Mammary microvascular endothelial cell (primary cell): ENCODE results near the gene OR52N5. TPM values are rescaled to one million over a fixed set of nuclear protein-coding genes. Genes with fewer than 3 reads are reported as not detected.

ENCODE experiments used
- total RNA-seq: library from RNA; depleted of rRNA; stranded (reverse); fragments of >200 nt; gene quantifications from 2 replicates; pipeline ENCODE4 v1.2.3, GENCODE V29; 2015

The OR52N5 gene
- not detected in 2 replicates for total RNA-seq

DNA sequence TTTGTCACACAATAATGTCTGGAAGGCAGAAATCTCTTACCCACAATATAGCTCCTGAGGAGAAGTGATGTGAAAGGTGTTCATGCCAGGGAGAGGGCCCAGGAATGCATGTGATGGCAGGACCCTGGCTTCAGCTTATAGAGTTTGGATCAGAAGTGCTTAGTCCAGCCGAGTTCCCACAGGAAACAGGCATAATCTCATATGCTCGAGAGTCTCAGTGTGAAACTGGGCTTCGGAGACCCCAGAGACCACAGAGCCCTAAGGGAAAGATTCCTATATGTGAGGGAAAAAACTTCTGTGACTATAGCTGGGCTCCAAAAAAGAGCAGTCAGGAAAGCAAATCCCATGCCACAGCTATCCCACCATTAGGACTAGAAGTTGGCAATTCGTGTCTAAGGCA lies at the start of gene OR52N5:
TSS of gene OR52N5 (minus strand) at position 101 of the 400 bp plus-strand sequence. CDS start 4,721 bp downstream, outside the sequence.

DNA sequence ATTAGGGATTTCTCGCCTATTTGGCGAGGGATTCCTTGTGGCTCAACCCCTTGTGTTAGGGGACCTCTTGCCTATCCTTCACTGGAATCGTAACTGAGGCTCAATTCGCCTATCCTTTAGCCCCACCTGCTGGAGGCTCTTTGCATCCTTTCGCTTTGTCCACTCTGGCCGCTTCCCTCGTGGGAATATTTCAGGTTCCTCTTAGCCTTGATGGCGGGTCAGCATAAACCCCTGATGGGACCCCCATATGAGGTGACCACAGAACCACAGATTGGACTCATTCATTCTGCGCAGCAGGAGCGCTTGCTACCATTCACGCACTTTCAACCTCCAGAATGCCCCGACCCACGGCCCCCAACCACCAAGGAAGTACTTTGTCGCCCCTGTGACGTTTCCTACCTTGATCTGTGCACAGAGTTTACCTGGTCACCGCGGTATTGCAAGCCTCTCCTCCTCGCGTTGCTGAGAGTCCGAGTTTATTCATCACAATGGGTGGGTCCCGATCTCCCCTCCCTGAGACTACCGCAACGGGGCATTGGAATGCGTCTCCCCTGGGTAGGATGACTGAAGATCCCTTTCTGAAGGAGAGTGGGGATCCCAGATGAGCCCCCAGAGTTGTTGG lies 25.5 kb upstream of the OR52N5 start, which contains the start of gene OR52N2:
TSS of gene OR52N2 (plus strand) at position 425 of the 622 bp plus-strand sequence. CDS start 11,412 bp downstream, outside the sequence.

DNA sequence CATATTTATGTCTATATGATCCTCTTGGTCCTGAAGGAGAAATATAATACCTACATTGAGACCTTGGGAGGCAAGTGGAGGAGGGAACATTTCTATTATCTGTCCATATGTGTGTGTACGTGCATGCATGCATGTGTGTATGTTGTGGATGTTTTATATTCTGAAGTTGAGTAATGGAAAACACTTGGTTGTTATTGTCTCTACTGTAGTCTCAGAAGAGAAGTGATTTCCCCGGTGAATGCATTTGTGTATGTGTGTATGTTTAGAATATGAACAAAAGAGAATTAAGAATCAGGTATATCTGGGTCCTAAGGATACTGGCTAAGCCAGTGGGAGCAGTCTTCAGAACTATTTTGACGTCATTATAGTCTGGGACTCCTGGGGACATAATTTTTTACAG lies 8.0 kb upstream of the OR52N5 start, which contains the start of gene OR52N1:
TSS of gene OR52N1 (minus strand) at position 101 of the 400 bp plus-strand sequence. CDS start 2,449 bp downstream, outside the sequence.

DNA sequence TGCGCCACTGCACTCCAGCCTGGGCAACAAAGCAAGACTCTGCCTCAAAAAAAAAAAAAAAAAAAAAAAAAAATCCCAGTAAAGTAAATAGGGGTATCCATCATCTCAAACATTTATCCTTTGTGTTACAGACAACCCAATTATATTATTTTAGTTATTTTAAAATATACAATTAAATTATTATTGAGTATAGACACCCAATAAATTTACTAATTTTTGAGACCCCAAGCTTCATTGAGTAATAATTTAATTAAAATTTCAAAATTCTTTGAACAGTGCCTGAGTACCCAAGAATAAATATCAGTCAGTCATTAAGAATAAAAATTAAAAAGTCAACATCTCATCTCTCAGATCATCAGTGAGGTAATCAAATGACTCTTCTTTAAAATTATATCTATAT lies 29.2 kb downstream of the OR52N5 start, which contains the start of gene OR52N4:
TSS of gene OR52N4 (plus strand) at position 301 of the 400 bp plus-strand sequence. CDS start 498 bp downstream, outside the sequence.

DNA sequence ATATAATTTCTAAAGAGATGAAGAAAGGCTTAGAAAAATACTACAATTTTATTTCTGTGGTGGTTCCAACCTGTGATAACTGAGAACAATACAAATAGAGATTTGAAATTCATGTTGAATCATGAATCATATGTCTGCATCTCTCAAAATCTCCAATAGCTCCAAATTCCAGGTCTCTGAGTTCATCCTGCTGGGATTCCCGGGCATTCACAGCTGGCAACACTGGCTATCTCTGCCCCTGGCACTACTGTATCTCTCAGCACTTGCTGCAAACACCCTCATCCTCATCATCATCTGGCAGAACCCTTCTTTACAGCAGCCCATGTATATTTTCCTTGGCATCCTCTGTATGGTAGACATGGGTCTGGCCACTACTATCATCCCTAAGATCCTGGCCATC lies 46.8 kb downstream of the OR52N5 start, which contains the start of gene OR56B1:
TSS of gene OR56B1 (plus strand) at position 53 of the 400 bp plus-strand sequence. CDS start at position 122, 69 bp downstream.

Other genes with a start within 250 kb of the OR52N5 start
- not detected in 2 replicates for gene OR52H1, start 234.8 kb downstream of the OR52N5 start, total RNA-seq
- not detected in 2 replicates for gene OR52B6, start 202.5 kb downstream of the OR52N5 start, total RNA-seq
- 4.7 and 6.6 TPM in 2 replicates for gene TRIM6, start 186.7 kb downstream of the OR52N5 start, total RNA-seq
- 10.8 and 14.0 TPM in 2 replicates for gene TRIM34, start 158.4 kb downstream of the OR52N5 start, total RNA-seq
- 43.7 and 44.8 TPM in 2 replicates for gene TRIM5, start 98.3 kb downstream of the OR52N5 start, total RNA-seq
- 135 and 147 TPM in 2 replicates for gene TRIM22, start 93.6 kb downstream of the OR52N5 start, total RNA-seq
- gene OR56B1, start 46.9 kb downstream of the OR52N5 start, total RNA-seq = not detected in 2 replicates
- not detected in 2 replicates for gene OR52N4, start 29.1 kb downstream of the OR52N5 start, total RNA-seq
- gene OR52N1, start 7.9 kb upstream of the OR52N5 start, total RNA-seq = not detected in 2 replicates
- gene OR52N2, start 25.6 kb upstream of the OR52N5 start, total RNA-seq = not detected in 2 replicates
- not detected in 2 replicates for gene OR52E6, start 58.5 kb upstream of the OR52N5 start, total RNA-seq
- not detected in 2 replicates for gene OR52E8, start 74.3 kb upstream of the OR52N5 start, total RNA-seq
- gene OR52E4, start 97.3 kb upstream of the OR52N5 start, total RNA-seq = not detected in 2 replicates
- not detected in 2 replicates for gene OR52E5, start 109.9 kb upstream of the OR52N5 start, total RNA-seq
- gene OR56A3, start 158.9 kb upstream of the OR52N5 start, total RNA-seq = not detected in 2 replicates
- not detected in 2 replicates for gene OR56A5, start 185.1 kb upstream of the OR52N5 start, total RNA-seq
- not detected in 2 replicates for gene OR52L1, start 203.6 kb upstream of the OR52N5 start, total RNA-seq
- gene OR56A4, start 223.6 kb upstream of the OR52N5 start, total RNA-seq = not detected in 2 replicates
- not detected in 2 replicates for gene OR56A1, start 247.4 kb upstream of the OR52N5 start, total RNA-seq